Type B pancreatic cell (in vitro differentiated cells): Measurements from ENCODE around the gene SPATS2. TPM values are rescaled to one million over a fixed set of nuclear protein-coding genes. Genes with fewer than 3 reads are reported as not detected.

Source experiments
- DNase-seq: peaks from one replicate; pipeline ENCODE4 v3.0.0; 2021; ENCODE audit warnings: mixed read lengths; ENCODE audit not compliant: unreplicated experiment; ENCODE audit errors: extremely low spot score
- H3K27ac Mint-ChIP-seq: 2 replicates; pipeline ENCODE4 v1.8.0; 2021; ENCODE audit warnings: mild to moderate bottlenecking, mixed read lengths
- H3K27me3 Mint-ChIP-seq: 2 replicates; pipeline ENCODE4 v1.8.0; 2021; ENCODE audit warnings: mixed read lengths
- H3K36me3 Mint-ChIP-seq: 2 replicates; pipeline ENCODE4 v1.8.0; 2021; ENCODE audit warnings: mixed read lengths
- H3K4me1 Mint-ChIP-seq: one replicate; pipeline ENCODE4 v1.8.0; 2021; ENCODE audit warnings: mixed read lengths; ENCODE audit not compliant: unreplicated experiment
- H3K4me3 Mint-ChIP-seq: 2 replicates; pipeline ENCODE4 v1.8.0; 2021; ENCODE audit warnings: mild to moderate bottlenecking, mixed read lengths
- H3K9me3 Mint-ChIP-seq: 2 replicates; pipeline ENCODE4 v1.8.0; 2021; ENCODE audit warnings: mixed read lengths
- CTCF ChIP-seq: fragments of 200-600 bp; sonication (generic); conservative IDR thresholded peaks from 2 replicates; pipeline ENCODE4 v1.5.0; 2021; ENCODE audit warnings: antibody characterized with exemption, mild to moderate bottlenecking
- total RNA-seq: library from RNA; stranded (reverse); gene quantifications from 2 replicates; pipeline ENCODE4 v1.2.1, GENCODE V29; 2021; ENCODE audit warnings: low replicate concordance

Gene SPATS2
- total RNA-seq, 1 donor from 2014 or later: 40.3 TPM

- Mint-ChIP-seq H3K9me3 (no peaks in the 10 kb centered on the region), H3K4me1 (peaks cover 39% of the 10 kb centered on the region), H3K4me3 (peak overlapping the region; percentile 45), H3K27me3 (peaks cover 91% of the 10 kb centered on the region), H3K27ac (peak overlapping the region; percentile 36), H3K36me3 (peaks cover 3% of the 10 kb centered on the region)
- TF ChIP-seq CTCF: no peak
- no peak for DNase-seq
Observed at GRCh38 chr12:49339464-49339861, 27.8 kb upstream of the SPATS2 start.

- DNase-seq: no peak
- peaks cover 39% of the 10 kb centered on the region for H3K4me1 Mint-ChIP-seq
- no peak overlapping the region for H3K27ac Mint-ChIP-seq
- H3K36me3 Mint-ChIP-seq: no peaks in the 10 kb centered on the region
- no peaks in the 10 kb centered on the region for H3K9me3 Mint-ChIP-seq
- H3K4me3 Mint-ChIP-seq: peak overlapping the region; percentile 59
- H3K27me3 Mint-ChIP-seq: peaks cover 86% of the 10 kb centered on the region
- TF ChIP-seq CTCF: no peak
Observed at GRCh38 chr12:49340095-49340870, 27.0 kb upstream of the SPATS2 start.

- no peak for DNase-seq
- Mint-ChIP-seq H3K4me1 (peaks cover 39% of the 10 kb centered on the region), H3K4me3 (peak overlapping the region; percentile 59), H3K27ac (no peak overlapping the region), H3K27me3 (peaks cover 88% of the 10 kb centered on the region), H3K36me3 (no peaks in the 10 kb centered on the region), H3K9me3 (no peaks in the 10 kb centered on the region)
- TF ChIP-seq CTCF: no peak
Observed at GRCh38 chr12:49340971-49341776, 26.1 kb upstream of the SPATS2 start.

- no peak for TF ChIP-seq CTCF
- no peak overlapping the region for H3K27ac Mint-ChIP-seq
- H3K4me1 Mint-ChIP-seq: peaks cover 39% of the 10 kb centered on the region
- no peaks in the 10 kb centered on the region for H3K36me3 Mint-ChIP-seq
- H3K9me3 Mint-ChIP-seq: no peaks in the 10 kb centered on the region
- H3K27me3 Mint-ChIP-seq: peaks cover 90% of the 10 kb centered on the region
- no peak for DNase-seq
- H3K4me3 Mint-ChIP-seq: no peak overlapping the region
Observed at GRCh38 chr12:49341777-49342065, 25.5 kb upstream of the SPATS2 start.

- TF ChIP-seq CTCF: peak; percentile 100
- DNase-seq: peak; percentile 94
- Mint-ChIP-seq H3K27ac (peak overlapping the region; percentile 64), H3K36me3 (no peaks in the 10 kb centered on the region), H3K4me1 (peaks cover 40% of the 10 kb centered on the region), H3K27me3 (peaks cover 90% of the 10 kb centered on the region), H3K4me3 (peak overlapping the region; percentile 84), H3K9me3 (no peaks in the 10 kb centered on the region)
Observed at GRCh38 chr12:49342066-49342913, 25.0 kb upstream of the SPATS2 start.
